Measurements from ENCODE around the gene KCNG2.

The KCNG2 gene

GRCh38 chr18:79772108-79772864 is 25.5 kb upstream of the KCNG2 start:
- H3K9me3 ChIP-seq (ENCODE audit: insufficient read depth, low read depth, low read length): peaks cover 24% of the 10 kb centered on the region
- no peak overlapping the region for H2BK12ac ChIP-seq (ENCODE audit: low read length)
- no peaks in the 10 kb centered on the region for H3K27me3 ChIP-seq (ENCODE audit: insufficient read depth, low read length)
- no peak overlapping the region for H2BK5ac ChIP-seq (ENCODE audit: low read depth, low read length, poor library complexity)
- no peak overlapping the region for H3K23ac ChIP-seq (ENCODE audit: low read length)
- WGBS (ENCODE audit: extremely low coverage, insufficient coverage, insufficient read length): no CpG with 5 or more reads among the region's 38 CpGs
- no peak overlapping the region for H4K91ac ChIP-seq (ENCODE audit: low read depth, low read length)
- no peak overlapping the region for H3K14ac ChIP-seq (ENCODE audit: low read length)
- H2AK5ac ChIP-seq (ENCODE audit: low read length): no peak overlapping the region
- H2BK120ac ChIP-seq (ENCODE audit: insufficient read depth, low read length, poor library complexity): no peak overlapping the region
- H3K9ac ChIP-seq (ENCODE audit: low read length): no peak overlapping the region
- H3K79me1 ChIP-seq (ENCODE audit: low read length): no peaks in the 10 kb centered on the region
- H3K36me3 ChIP-seq (ENCODE audit: control insufficient read depth in 1 of 2, insufficient read depth in 2 of 2, low read length in 2 of 2): no peaks in the 10 kb centered on the region
- H4K12ac ChIP-seq (ENCODE audit: low read depth, low read length): no peak overlapping the region
- H3K4me2 ChIP-seq (ENCODE audit: low read length): no peak overlapping the region
- no peaks in the 10 kb centered on the region for H3K4me1 ChIP-seq (ENCODE audit: control insufficient read depth in 1 of 2, insufficient read depth in 2 of 2, low read length in 2 of 2)
- no peaks in the 10 kb centered on the region for H3K79me2 ChIP-seq (ENCODE audit: control insufficient read depth, insufficient read depth, low read length, poor library complexity)
- no peak overlapping the region for H3K4ac ChIP-seq (ENCODE audit: low read depth, low read length)
- no peak for DNase-seq
- no peak overlapping the region for H2AFZ ChIP-seq (ENCODE audit: insufficient read depth, low read length, poor library complexity)
- no peak overlapping the region for H3K4me3 ChIP-seq (ENCODE audit: low read depth, low read length)
- no peak overlapping the region for H3K27ac ChIP-seq (ENCODE audit: low read depth, low read length)
- no peak overlapping the region for H3K18ac ChIP-seq (ENCODE audit: low read length)
- no peak overlapping the region for H4K8ac ChIP-seq (ENCODE audit: low read depth, low read length)

- no peak overlapping the region for H3K4ac ChIP-seq (ENCODE audit: low read depth, low read length)
- H4K91ac ChIP-seq (ENCODE audit: low read depth, low read length): no peak overlapping the region
- H3K27ac ChIP-seq (ENCODE audit: low read depth, low read length): no peak overlapping the region
- no peaks in the 10 kb centered on the region for H3K79me1 ChIP-seq (ENCODE audit: low read length)
- no peak for DNase-seq
- no peak overlapping the region for H3K4me2 ChIP-seq (ENCODE audit: low read length)
- H2AFZ ChIP-seq (ENCODE audit: insufficient read depth, low read length, poor library complexity): no peak overlapping the region
- H3K4me1 ChIP-seq (ENCODE audit: control insufficient read depth in 1 of 2, insufficient read depth in 2 of 2, low read length in 2 of 2): no peaks in the 10 kb centered on the region
- no peak overlapping the region for H2AK5ac ChIP-seq (ENCODE audit: low read length)
- H3K4me3 ChIP-seq (ENCODE audit: low read depth, low read length): no peak overlapping the region
- H3K79me2 ChIP-seq (ENCODE audit: control insufficient read depth, insufficient read depth, low read length, poor library complexity): no peaks in the 10 kb centered on the region
- no peak overlapping the region for H3K23ac ChIP-seq (ENCODE audit: low read length)
- H3K9ac ChIP-seq (ENCODE audit: low read length): no peak overlapping the region
- H3K18ac ChIP-seq (ENCODE audit: low read length): no peak overlapping the region
- no peak overlapping the region for H4K12ac ChIP-seq (ENCODE audit: low read depth, low read length)
- peaks cover 25% of the 10 kb centered on the region for H3K9me3 ChIP-seq (ENCODE audit: insufficient read depth, low read depth, low read length)
- H3K14ac ChIP-seq (ENCODE audit: low read length): no peak overlapping the region
- H4K8ac ChIP-seq (ENCODE audit: low read depth, low read length): no peak overlapping the region
- no peaks in the 10 kb centered on the region for H3K27me3 ChIP-seq (ENCODE audit: insufficient read depth, low read length)
- H3K36me3 ChIP-seq (ENCODE audit: control insufficient read depth in 1 of 2, insufficient read depth in 2 of 2, low read length in 2 of 2): no peaks in the 10 kb centered on the region
- no peak overlapping the region for H2BK5ac ChIP-seq (ENCODE audit: low read depth, low read length, poor library complexity)
- no peak overlapping the region for H2BK120ac ChIP-seq (ENCODE audit: insufficient read depth, low read length, poor library complexity)
- H2BK12ac ChIP-seq (ENCODE audit: low read length): no peak overlapping the region
- no CpG with 5 or more reads among the region's 31 CpGs for WGBS (ENCODE audit: extremely low coverage, insufficient coverage, insufficient read length)
Measured at GRCh38 chr18:79772865-79773696, 24.7 kb upstream of the KCNG2 start.

GRCh38 chr18:79774111-79774510 is 23.6 kb upstream of the KCNG2 start:
- no peak overlapping the region for H3K18ac ChIP-seq (ENCODE audit: low read length)
- no peak overlapping the region for H4K8ac ChIP-seq (ENCODE audit: low read depth, low read length)
- H3K9me3 ChIP-seq (ENCODE audit: insufficient read depth, low read depth, low read length): peaks cover 24% of the 10 kb centered on the region
- no peaks in the 10 kb centered on the region for H3K36me3 ChIP-seq (ENCODE audit: control insufficient read depth in 1 of 2, insufficient read depth in 2 of 2, low read length in 2 of 2)
- H2BK5ac ChIP-seq (ENCODE audit: low read depth, low read length, poor library complexity): no peak overlapping the region
- no peak overlapping the region for H2AK5ac ChIP-seq (ENCODE audit: low read length)
- H2BK12ac ChIP-seq (ENCODE audit: low read length): no peak overlapping the region
- no peaks in the 10 kb centered on the region for H3K4me1 ChIP-seq (ENCODE audit: control insufficient read depth in 1 of 2, insufficient read depth in 2 of 2, low read length in 2 of 2)
- H3K14ac ChIP-seq (ENCODE audit: low read length): no peak overlapping the region
- H3K4me3 ChIP-seq (ENCODE audit: low read depth, low read length): no peak overlapping the region
- no peaks in the 10 kb centered on the region for H3K27me3 ChIP-seq (ENCODE audit: insufficient read depth, low read length)
- WGBS (ENCODE audit: extremely low coverage, insufficient coverage, insufficient read length): no CpG with 5 or more reads among the region's 18 CpGs
- no peak overlapping the region for H3K23ac ChIP-seq (ENCODE audit: low read length)
- H3K79me2 ChIP-seq (ENCODE audit: control insufficient read depth, insufficient read depth, low read length, poor library complexity): no peaks in the 10 kb centered on the region
- DNase-seq: no peak
- H4K12ac ChIP-seq (ENCODE audit: low read depth, low read length): no peak overlapping the region
- H2AFZ ChIP-seq (ENCODE audit: insufficient read depth, low read length, poor library complexity): no peak overlapping the region
- H3K4me2 ChIP-seq (ENCODE audit: low read length): no peak overlapping the region
- no peaks in the 10 kb centered on the region for H3K79me1 ChIP-seq (ENCODE audit: low read length)
- H2BK120ac ChIP-seq (ENCODE audit: insufficient read depth, low read length, poor library complexity): no peak overlapping the region
- no peak overlapping the region for H3K4ac ChIP-seq (ENCODE audit: low read depth, low read length)
- H3K27ac ChIP-seq (ENCODE audit: low read depth, low read length): no peak overlapping the region
- H4K91ac ChIP-seq (ENCODE audit: low read depth, low read length): no peak overlapping the region
- H3K9ac ChIP-seq (ENCODE audit: low read length): no peak overlapping the region

- H2AK5ac ChIP-seq (ENCODE audit: low read length): no peak overlapping the region
- no peak overlapping the region for H2BK12ac ChIP-seq (ENCODE audit: low read length)
- WGBS (ENCODE audit: extremely low coverage, insufficient coverage, insufficient read length): no CpG with 5 or more reads among the region's 35 CpGs
- H3K79me2 ChIP-seq (ENCODE audit: control insufficient read depth, insufficient read depth, low read length, poor library complexity): no peaks in the 10 kb centered on the region
- H3K4me3 ChIP-seq (ENCODE audit: low read depth, low read length): no peak overlapping the region
- no peak overlapping the region for H2AFZ ChIP-seq (ENCODE audit: insufficient read depth, low read length, poor library complexity)
- H3K4ac ChIP-seq (ENCODE audit: low read depth, low read length): no peak overlapping the region
- no peak overlapping the region for H4K91ac ChIP-seq (ENCODE audit: low read depth, low read length)
- no peak overlapping the region for H2BK5ac ChIP-seq (ENCODE audit: low read depth, low read length, poor library complexity)
- H2BK120ac ChIP-seq (ENCODE audit: insufficient read depth, low read length, poor library complexity): no peak overlapping the region
- H3K36me3 ChIP-seq (ENCODE audit: control insufficient read depth in 1 of 2, insufficient read depth in 2 of 2, low read length in 2 of 2): no peaks in the 10 kb centered on the region
- H3K4me1 ChIP-seq (ENCODE audit: control insufficient read depth in 1 of 2, insufficient read depth in 2 of 2, low read length in 2 of 2): no peaks in the 10 kb centered on the region
- peaks cover 14% of the 10 kb centered on the region for H3K9me3 ChIP-seq (ENCODE audit: insufficient read depth, low read depth, low read length)
- H3K27ac ChIP-seq (ENCODE audit: low read depth, low read length): no peak overlapping the region
- no peak overlapping the region for H3K14ac ChIP-seq (ENCODE audit: low read length)
- no peaks in the 10 kb centered on the region for H3K27me3 ChIP-seq (ENCODE audit: insufficient read depth, low read length)
- no peak for DNase-seq
- H3K4me2 ChIP-seq (ENCODE audit: low read length): no peak overlapping the region
- no peak overlapping the region for H3K23ac ChIP-seq (ENCODE audit: low read length)
- no peak overlapping the region for H3K9ac ChIP-seq (ENCODE audit: low read length)
- H4K12ac ChIP-seq (ENCODE audit: low read depth, low read length): no peak overlapping the region
- H3K18ac ChIP-seq (ENCODE audit: low read length): no peak overlapping the region
- no peak overlapping the region for H4K8ac ChIP-seq (ENCODE audit: low read depth, low read length)
- no peaks in the 10 kb centered on the region for H3K79me1 ChIP-seq (ENCODE audit: low read length)
Measured at GRCh38 chr18:79775441-79776221, 22.1 kb upstream of the KCNG2 start.

Measured in trophoblast cell (in vitro differentiated cells and primary cell).